H9 (cell line): Measurements from ENCODE around the gene ACAD9. TPM values are rescaled to one million over a fixed set of nuclear protein-coding genes. Genes with fewer than 3 reads are reported as not detected.

Experiments
- DNase-seq: peaks from one replicate; pipeline ENCODE4 v3.0.0-alpha.2; 2017
- H2AFZ ChIP-seq: one replicate; pipeline ENCODE4 v1.6.1; 2013; ENCODE audit warnings: mild to moderate bottlenecking, low read length, control low read depth, moderate library complexity
- H2AK5ac ChIP-seq: 2 replicates; pipeline ENCODE4 v1.6.1; 2013; ENCODE audit warnings: low read length, control low read depth, mixed read lengths; ENCODE audit not compliant: insufficient read length
- H2BK120ac ChIP-seq: one replicate; pipeline ENCODE4 v1.6.1; 2013; ENCODE audit warnings: low read depth, mild to moderate bottlenecking, low read length, control low read depth, inconsistent platforms; ENCODE audit not compliant: poor library complexity, severe bottlenecking
- H2BK12ac ChIP-seq: 2 replicates; pipeline ENCODE4 v1.6.1; 2013; ENCODE audit warnings: low read length, control low read depth, mixed read lengths, low read depth; ENCODE audit not compliant: insufficient read length
- H2BK15ac ChIP-seq: 2 replicates; pipeline ENCODE4 v1.6.1; 2013; ENCODE audit warnings: low read depth, low read length, control low read depth
- H2BK20ac ChIP-seq: one replicate; pipeline ENCODE4 v1.6.1; 2013; ENCODE audit warnings: low read depth, mild to moderate bottlenecking, low read length, control low read depth, inconsistent platforms; ENCODE audit not compliant: poor library complexity, severe bottlenecking
- H2BK5ac ChIP-seq: 2 replicates; pipeline ENCODE4 v1.6.1; 2013; ENCODE audit warnings: low read length, control low read depth, mixed read lengths; ENCODE audit not compliant: insufficient read length
- H3K14ac ChIP-seq: 2 replicates; pipeline ENCODE4 v1.6.1; 2013; ENCODE audit warnings: low read length, control low read depth; ENCODE audit not compliant: insufficient read depth
- H3K18ac ChIP-seq: 2 replicates; pipeline ENCODE4 v1.6.1; 2013; ENCODE audit warnings: low read depth, mild to moderate bottlenecking, mixed read lengths, low read length, control low read depth; ENCODE audit not compliant: insufficient read length
- H3K23ac ChIP-seq: 2 replicates; pipeline ENCODE4 v1.6.1; 2013; ENCODE audit warnings: low read length, control low read depth, mixed read lengths, low read depth; ENCODE audit not compliant: insufficient read length
- H3K23me2 ChIP-seq: 2 replicates; pipeline ENCODE4 v1.6.1; 2013; ENCODE audit warnings: low read depth, mild to moderate bottlenecking, mixed read lengths, low read length, control low read depth; ENCODE audit not compliant: insufficient read length, poor library complexity, severe bottlenecking
- H3K27ac ChIP-seq: 2 replicates; pipeline ENCODE4 v1.5.1; 2013; ENCODE audit warnings: low read length, control low read depth, mixed read lengths, low read depth; ENCODE audit not compliant: insufficient read length
- H3K27me3 ChIP-seq: 2 replicates; pipeline ENCODE4 v1.6.1; 2013; ENCODE audit warnings: low read length, control low read depth, inconsistent platforms; ENCODE audit not compliant: insufficient read depth
- H3K4ac ChIP-seq: 2 replicates; pipeline ENCODE4 v1.6.1; 2013; ENCODE audit warnings: low read depth, mild to moderate bottlenecking, control low read depth, inconsistent platforms, low read length, moderate library complexity
- H3K4me1 ChIP-seq: 2 replicates; pipeline ENCODE4 v1.6.1; 2013; ENCODE audit warnings: low read length, control low read depth, inconsistent platforms; ENCODE audit not compliant: insufficient read depth
- H3K4me2 ChIP-seq: 2 replicates; pipeline ENCODE4 v1.6.1; 2013; ENCODE audit warnings: low read length, control low read depth, mixed read lengths; ENCODE audit not compliant: insufficient read length, insufficient read depth
- H3K56ac ChIP-seq: 2 replicates; pipeline ENCODE4 v1.6.1; 2013; ENCODE audit warnings: low read depth, mild to moderate bottlenecking, mixed read lengths, low read length, control low read depth; ENCODE audit not compliant: insufficient read length
- H3K79me1 ChIP-seq: 2 replicates; pipeline ENCODE4 v1.6.1; 2013; ENCODE audit warnings: low read depth, mild to moderate bottlenecking, moderate library complexity, low read length, control low read depth, inconsistent platforms; ENCODE audit not compliant: insufficient read depth, poor library complexity, severe bottlenecking
- H3K79me2 ChIP-seq: 2 replicates; pipeline ENCODE4 v1.6.1; 2013; ENCODE audit warnings: low read length, control low read depth, inconsistent platforms; ENCODE audit not compliant: insufficient read depth
- H3K9ac ChIP-seq: 2 replicates; pipeline ENCODE4 v1.6.1; 2013; ENCODE audit warnings: low read length, control low read depth, mixed read lengths; ENCODE audit not compliant: insufficient read length; ENCODE audit errors: extremely low read depth
- H3K9me3 ChIP-seq: one replicate; pipeline ENCODE4 v1.6.1; 2013; ENCODE audit warnings: low read depth, low read length, inconsistent platforms; ENCODE audit not compliant: control insufficient read depth
- H3T11ph ChIP-seq: one replicate; pipeline ENCODE4 v1.6.1; 2013; ENCODE audit warnings: mild to moderate bottlenecking, low read length, control low read depth, inconsistent platforms
- H4K20me1 ChIP-seq: one replicate; pipeline ENCODE4 v1.6.1; 2013; ENCODE audit not compliant: control insufficient read depth, insufficient read length, insufficient read depth
- H4K5ac ChIP-seq: 2 replicates; pipeline ENCODE4 v1.6.1; 2013; ENCODE audit warnings: low read depth, mild to moderate bottlenecking, mixed read lengths, low read length, control low read depth; ENCODE audit not compliant: insufficient read length
- H4K8ac ChIP-seq: replicated peaks from 2 replicates; pipeline ENCODE4 v1.6.1; 2013; ENCODE audit warnings: low read length, control low read depth, mixed read lengths, low read depth; ENCODE audit not compliant: insufficient read length
- H4K91ac ChIP-seq: 2 replicates; pipeline ENCODE4 v1.6.1; 2013; ENCODE audit warnings: low read depth, mild to moderate bottlenecking, moderate library complexity, mixed read lengths, low read length, control low read depth; ENCODE audit not compliant: insufficient read length
- H3K27ac Mint-ChIP-seq, 3 experiments: 2 replicates in 2 of 3; 3 replicates in 1 of 3; pipeline ENCODE4 v1.8.0; 2020 to 2021; ENCODE audit warnings: mixed read lengths in 3 of 3, mild to moderate bottlenecking in 1 of 3, moderate library complexity in 1 of 3
- H3K27me3 Mint-ChIP-seq: 2 replicates; pipeline ENCODE4 v1.8.0; 2021; ENCODE audit warnings: low read depth, mild to moderate bottlenecking, moderate library complexity, mixed read lengths
- H3K36me3 Mint-ChIP-seq, 3 experiments: 2 replicates in 2 of 3; 3 replicates in 1 of 3; pipeline ENCODE4 v1.8.0; 2020 to 2021; ENCODE audit warnings: low read depth in 3 of 3, mixed read lengths in 3 of 3; ENCODE audit not compliant: insufficient read depth in 1 of 3
- H3K4me1 Mint-ChIP-seq, 2 experiments: 2 replicates each; pipeline ENCODE4 v1.8.0; 2020; ENCODE audit warnings: mixed read lengths in 2 of 2
- H3K4me3 Mint-ChIP-seq, 2 experiments: 2 replicates in 1 of 2; 3 replicates in 1 of 2; pipeline ENCODE4 v1.8.0; 2020 to 2021; ENCODE audit warnings: mild to moderate bottlenecking in 2 of 2, mixed read lengths in 2 of 2, moderate library complexity in 1 of 2
- H3K9me3 Mint-ChIP-seq, 2 experiments: 2 replicates in 1 of 2; 3 replicates in 1 of 2; pipeline ENCODE4 v1.8.0; 2020; ENCODE audit warnings: mild to moderate bottlenecking in 2 of 2, mixed read lengths in 2 of 2, moderate library complexity in 1 of 2
- CTCF ChIP-seq: fragments of 200-600 bp; sonication (generic); conservative IDR thresholded peaks from 3 replicates; pipeline ENCODE4 v1.8.0; 2021; ENCODE audit warnings: antibody characterized with exemption, mild to moderate bottlenecking
- WGBS: extraction: QIAGEN DNeasy Blood & Tissue Kit; methylation state at CpG from one replicate; pipeline ENCODE4 v1.1.7; 2013; ENCODE audit warnings: missing lambda C conversion rate, low lambda C conversion rate, mixed read lengths; ENCODE audit not compliant: insufficient read length; ENCODE audit errors: extremely low coverage; 5-methylcytosine and 5-hydroxymethylcytosine counted together
- total RNA-seq: library from RNA; stranded (reverse); gene quantifications from 2 replicates; pipeline ENCODE4 v1.2.1, GENCODE V29; 2021

The ACAD9 gene
- total RNA-seq, 1 experiment from 2014 or later, result 43.1 TPM

DNA sequence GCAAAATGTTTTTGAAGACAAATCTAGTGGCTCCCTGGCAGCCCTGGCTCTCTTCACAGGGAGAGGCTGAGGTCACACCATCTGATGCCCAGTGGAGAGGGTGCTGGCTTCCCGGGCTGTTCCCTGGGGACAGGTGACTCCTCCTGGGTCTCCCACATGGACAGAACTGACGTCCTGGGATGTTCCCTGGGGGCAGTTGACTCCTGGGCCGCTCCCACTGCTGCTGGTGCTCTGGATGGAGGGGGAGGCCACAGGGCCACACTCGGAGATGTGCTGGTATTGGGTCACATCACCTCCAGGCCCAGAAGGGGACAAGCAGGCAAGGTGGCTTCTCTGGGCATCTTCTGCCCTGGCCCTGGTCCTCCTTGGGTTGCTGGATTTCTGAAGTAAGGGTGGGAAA lies 27.8 kb upstream of the ACAD9 start:
- no peak for TF ChIP-seq CTCF
- Histone ChIP-seq H3T11ph (no peak overlapping the region), H3K23ac (no peak overlapping the region), H2AK5ac (no peak overlapping the region), H3K14ac (no peak overlapping the region), H3K4ac (no peak overlapping the region), H2BK20ac (no peak overlapping the region), H4K5ac (no peak overlapping the region), H2BK12ac (no peak overlapping the region), H4K20me1 (no peaks in the 10 kb centered on the region), H3K9ac (no peak overlapping the region), H3K27me3 (no peaks in the 10 kb centered on the region), H3K4me1 (no peaks in the 10 kb centered on the region), H2BK5ac (no peak overlapping the region), H2BK15ac (no peak overlapping the region), H3K23me2 (no peaks in the 10 kb centered on the region), H3K4me2 (no peak overlapping the region), H3K9me3 (peaks cover 21% of the 10 kb centered on the region), H2AFZ (no peak overlapping the region), H3K79me1 (no peaks in the 10 kb centered on the region), H4K8ac (no peak overlapping the region), H3K18ac (no peak overlapping the region), H3K27ac (no peak overlapping the region), H2BK120ac (no peak overlapping the region), H4K91ac (no peak overlapping the region), H3K56ac (no peak overlapping the region), H3K79me2 (no peaks in the 10 kb centered on the region)
- peaks cover 9 to 12% of the 10 kb centered on the region in 2 experiments for H3K4me1 Mint-ChIP-seq
- no peak for DNase-seq
- H3K36me3 Mint-ChIP-seq, result peaks cover 10 to 14% (median 13%) of the 10 kb centered on the region in 3 experiments; a peak in 6 of 7 replicates
- H3K27me3 Mint-ChIP-seq, result no peaks in the 10 kb centered on the region; the same call in 1 of the 2 replicates
- peaks cover 26 to 37% of the 10 kb centered on the region in 2 experiments for H3K9me3 Mint-ChIP-seq
- no CpG with 5 or more reads among the region's 4 CpGs for WGBS
- H3K27ac Mint-ChIP-seq, result no peak overlapping the region
- H3K4me3 Mint-ChIP-seq, result no peak overlapping the region
